NCI-H2107 treated with DMSO at 0.1 percent for 48 hours (cell line): ENCODE measurements around the gene HIRA.

Experiments
- DNase-seq: peaks from one replicate; lab custom pipeline; 2025; ENCODE audit not compliant: unreplicated experiment; lab: John Stamatoyannopoulos, UW

HIRA gene

DNA sequence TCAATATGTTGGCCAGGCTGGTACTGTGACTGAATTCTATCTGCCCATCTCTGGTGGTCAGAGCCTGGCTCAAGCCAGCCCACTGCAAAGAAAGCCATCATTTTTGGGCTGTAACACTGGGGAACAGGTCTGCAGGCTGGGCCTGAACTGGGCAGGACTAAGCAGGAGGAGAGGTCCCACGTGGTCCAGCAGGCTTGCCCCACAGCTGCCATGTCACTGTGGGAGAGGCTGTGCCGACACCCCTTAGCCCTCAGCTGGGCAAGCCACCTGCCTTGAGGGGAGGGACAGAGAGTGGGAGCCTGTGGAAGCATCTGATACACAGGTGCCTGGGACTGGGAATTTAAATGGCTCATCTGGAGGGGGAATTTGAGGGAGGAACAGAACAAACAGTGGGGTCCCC is 73.3 kb downstream of the HIRA start:
- no peak for DNase-seq

DNA sequence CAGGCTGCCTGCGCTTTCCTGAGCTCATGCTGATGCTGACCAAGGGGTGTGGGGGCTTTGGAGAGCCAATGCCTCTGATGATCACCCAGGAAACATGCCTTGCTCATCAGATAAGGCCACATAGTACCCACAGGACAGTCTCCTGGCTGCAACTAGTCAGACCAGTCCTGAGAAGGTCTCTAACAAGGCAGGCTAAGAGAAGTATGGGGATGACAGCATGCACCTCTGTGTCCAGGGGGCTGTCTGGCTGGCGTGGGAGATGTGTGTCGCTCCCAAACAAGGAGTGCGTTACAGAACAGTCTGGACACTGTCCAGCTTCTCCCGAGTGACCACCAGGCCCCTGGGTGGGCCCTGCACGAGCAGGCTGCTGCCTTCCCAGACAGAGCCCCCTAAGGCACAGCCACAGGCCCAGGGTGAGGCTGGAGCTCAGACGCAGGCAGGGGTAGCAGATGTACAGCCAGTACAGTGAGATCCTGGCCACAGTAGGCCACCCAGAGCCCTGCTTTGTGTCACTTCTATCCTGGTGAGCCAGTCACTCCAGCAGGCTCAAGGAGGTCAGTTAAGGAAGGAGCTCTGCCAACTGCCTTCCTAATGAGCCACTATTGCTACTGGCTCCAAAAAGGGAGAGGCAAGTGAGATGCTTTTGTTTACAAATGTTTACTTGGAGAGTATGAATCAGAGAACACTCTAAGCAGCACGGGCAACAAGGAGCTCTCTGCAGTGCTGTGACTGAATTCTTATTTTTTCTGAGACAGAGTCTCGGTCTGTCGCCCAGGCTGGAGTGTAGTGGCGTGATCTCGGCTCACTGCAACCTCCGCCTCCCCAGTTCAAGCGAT is 74.0 kb downstream of the HIRA start:
- no peak for DNase-seq

DNA sequence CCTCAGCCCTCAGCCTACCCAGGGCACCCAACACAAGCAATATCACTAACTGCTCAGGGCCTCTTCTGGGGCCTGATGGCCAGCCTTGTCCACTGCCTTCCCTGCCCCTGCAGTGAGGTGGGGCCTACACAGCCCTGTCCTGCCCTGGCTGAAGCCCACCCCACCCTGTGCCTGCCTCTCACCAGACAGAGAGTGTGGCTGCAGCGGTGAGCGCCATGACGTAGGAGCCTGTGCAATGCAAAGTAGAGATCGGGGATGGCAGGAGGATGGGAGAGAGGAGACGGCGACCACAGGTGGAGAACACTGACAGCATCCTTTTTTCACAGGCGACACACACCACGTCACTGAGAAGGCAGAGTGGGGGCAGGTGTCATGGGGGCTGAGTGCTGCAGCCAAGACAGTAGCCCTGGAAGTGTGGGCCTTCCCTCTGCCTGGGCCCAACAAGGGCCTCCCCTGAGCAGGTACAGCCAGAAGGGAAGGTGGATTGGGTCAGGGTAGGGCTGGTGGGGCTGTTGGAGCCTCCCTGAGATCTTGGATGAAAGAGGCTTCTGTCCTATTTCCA is 74.7 kb downstream of the HIRA start:
- no peak for DNase-seq

DNA sequence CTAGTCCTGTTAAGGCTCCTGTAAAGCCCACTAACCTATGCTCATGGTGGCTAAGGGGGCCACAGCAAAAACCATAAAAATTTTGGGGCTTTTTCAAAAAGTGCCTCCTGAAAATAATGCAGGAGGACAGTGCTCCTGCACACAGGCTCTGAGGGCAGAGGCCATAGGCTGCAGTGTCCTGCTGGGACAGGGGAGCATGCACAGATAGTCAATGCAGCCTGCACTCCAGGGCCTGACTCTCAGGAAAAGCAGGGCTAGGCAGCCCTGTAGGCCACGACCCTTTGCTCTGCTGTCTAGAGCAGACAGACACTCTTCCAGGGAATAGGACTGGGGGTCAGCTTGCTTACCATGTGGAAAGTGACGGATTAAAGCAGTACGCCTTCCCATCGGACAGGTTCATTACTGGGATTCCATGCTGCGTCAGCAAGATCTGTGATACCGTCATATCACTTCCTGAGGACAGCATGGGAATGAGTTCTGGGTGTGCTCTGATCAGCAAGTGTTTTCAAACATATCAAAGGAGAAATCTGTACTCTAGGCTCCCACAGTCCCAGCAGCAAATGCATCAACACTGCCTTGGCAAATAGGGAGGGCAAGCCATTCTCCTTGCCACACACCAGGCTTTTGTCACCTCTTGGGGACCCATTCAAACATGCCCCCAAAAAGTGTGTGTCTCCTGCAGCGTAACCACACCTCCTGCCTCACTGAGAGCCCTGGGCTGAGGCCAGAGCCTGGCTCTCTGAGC is 75.9 kb downstream of the HIRA start:
- DNase-seq: no peak

DNA sequence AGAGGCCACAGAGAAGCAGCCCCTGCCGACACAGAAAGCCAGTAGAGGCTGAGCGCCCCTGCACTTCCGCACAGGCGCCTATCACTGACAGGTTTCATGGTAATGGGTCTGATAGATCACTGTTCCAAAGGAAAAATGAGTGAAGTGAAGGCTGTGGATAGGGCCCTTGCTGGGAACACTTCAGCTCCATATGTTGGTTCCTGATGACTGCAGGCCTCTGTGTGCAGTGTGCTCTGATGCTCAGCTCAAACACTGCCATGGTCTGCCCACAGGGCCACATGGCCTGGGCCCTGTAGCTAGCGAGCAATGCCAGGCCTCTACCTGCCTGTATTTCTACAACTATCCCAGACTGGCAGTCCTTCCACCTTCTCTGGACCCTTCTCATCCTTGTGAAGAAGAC is 77.3 kb downstream of the HIRA start:
- DNase-seq: no peak

DNA sequence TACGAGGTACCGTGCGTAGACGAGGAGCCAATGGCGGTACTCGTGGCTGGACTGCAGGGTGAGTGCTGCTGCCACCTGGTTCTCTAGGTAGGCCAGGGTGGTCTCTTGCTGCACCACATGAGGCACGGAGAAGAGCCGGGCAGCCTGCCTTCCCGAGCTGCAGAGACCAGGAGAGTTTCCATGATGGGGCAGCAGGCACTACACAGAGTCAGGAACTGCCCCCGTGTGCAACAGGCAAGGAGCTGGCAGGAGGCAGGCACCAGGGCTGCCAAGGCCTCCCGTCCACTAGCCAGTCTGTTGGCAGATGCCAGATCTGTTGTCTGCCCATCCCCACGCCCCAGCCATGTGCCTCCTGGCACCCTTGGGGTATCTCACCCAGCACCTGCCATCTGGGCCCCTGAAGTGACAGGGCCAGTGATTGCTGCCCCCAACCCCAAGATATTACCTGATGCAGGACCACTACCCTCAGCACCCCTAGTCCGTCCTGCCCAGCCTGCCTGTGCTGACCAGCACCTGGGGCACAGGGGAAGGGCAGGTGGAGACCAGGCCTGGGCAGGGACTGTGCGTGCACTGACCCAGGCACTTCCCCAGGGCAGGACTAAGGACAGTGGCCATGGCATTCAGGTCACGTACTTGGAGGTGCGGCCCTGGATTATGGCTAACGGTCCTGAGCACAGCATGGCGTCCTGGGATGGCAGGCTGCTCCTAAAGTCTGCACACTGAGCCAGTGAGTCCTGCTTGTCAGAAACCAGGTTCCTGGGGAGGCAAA is 78.0 kb downstream of the HIRA start:
- DNase-seq: no peak

DNA sequence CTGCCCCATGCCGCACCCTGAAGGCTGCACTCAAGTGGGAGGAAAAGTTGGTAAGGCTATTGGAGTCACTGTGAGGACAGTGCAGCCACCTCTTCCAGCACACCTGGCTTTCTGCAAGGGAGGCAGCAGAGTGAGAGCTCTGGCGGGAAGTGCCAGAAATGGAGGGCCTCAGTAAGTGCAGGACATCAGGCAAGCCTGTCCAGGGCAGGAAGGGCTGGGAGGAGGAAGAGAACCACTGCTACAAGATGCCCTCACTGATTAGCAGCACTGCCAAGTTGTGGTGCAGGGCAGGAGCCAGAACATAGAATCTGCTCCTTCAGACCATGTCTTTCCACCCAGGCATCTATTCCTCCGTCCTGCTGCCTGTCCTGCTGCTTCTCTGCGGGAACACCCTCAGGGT is 78.8 kb downstream of the HIRA start:
- no peak for DNase-seq

DNA sequence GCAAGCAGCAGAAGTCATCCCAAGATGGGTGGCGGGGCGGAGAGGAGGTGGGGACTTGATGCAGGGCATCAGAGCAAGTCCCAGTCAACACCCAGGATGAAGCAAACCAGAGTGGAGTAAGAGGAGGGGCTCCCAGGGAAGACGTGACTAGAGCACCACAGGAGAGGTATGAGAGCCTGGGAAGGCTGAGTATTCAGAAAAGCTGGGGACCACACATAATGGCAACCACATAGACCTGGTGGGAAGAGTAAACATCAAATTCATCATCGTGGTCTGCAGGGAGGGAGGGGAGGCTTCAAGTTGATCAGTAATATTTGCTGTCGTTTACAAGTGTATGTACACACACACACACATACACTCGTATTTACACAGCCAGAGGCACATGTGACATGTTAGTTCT is 79.3 kb downstream of the HIRA start:
- no peak for DNase-seq

DNA sequence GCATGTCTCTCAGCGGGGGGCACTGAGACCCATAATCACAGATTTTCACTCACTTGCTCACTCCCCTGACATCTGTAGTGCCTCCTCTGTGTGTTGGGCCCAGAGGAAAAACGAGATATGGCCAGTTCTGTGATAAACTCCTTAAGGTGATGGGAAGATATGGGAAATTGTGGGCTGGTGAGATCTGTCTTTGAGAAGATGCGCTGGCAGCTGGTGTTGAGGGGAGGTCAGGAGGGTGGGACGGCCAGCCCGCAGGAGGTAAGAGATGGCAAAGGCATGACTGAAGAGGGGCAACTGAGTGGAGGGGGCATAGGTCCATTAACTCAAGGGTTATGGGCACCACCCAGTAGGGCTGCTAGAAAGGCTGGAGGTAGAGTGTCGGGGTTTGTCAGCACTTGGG is 79.9 kb downstream of the HIRA start:
- DNase-seq: no peak

DNA sequence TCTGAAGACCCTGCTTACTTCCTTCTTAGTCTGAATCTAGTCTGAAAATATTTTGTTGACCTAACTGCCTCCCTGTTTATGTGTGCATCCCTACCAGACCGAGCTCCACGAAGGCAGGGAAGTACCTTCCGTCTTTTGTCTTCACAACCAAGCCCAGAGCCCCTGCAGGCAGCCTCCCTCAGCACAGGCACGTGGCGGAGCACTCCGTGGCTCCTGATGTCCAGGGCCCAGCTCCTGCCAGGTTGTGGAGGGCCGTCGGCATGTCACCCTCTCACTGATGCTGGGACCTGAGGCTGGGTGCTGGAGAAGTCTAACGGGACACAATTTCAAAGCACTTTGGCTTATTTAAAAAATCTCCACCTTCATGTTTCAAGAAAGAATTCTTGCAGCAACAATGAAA is 80.6 kb downstream of the HIRA start:
- no peak for DNase-seq

DNA sequence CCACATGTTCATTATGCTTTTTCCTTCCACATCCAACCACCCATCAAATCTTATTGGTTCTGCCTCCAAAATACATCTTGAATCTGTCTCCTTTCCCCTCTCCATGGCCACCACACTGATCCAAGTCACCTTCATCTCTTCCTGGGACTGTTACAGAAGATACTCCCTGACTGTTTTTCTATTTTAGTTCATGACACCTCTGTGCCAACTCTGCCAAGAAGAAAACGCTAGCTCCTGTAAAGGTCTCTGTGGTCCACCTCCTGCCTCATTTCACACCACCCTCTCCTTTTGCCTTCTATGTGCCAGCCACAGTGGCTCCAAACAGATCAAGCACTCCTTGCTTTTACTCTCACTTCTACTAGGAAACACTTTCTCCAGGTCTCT is 81.1 kb downstream of the HIRA start:
- DNase-seq: no peak

DNA sequence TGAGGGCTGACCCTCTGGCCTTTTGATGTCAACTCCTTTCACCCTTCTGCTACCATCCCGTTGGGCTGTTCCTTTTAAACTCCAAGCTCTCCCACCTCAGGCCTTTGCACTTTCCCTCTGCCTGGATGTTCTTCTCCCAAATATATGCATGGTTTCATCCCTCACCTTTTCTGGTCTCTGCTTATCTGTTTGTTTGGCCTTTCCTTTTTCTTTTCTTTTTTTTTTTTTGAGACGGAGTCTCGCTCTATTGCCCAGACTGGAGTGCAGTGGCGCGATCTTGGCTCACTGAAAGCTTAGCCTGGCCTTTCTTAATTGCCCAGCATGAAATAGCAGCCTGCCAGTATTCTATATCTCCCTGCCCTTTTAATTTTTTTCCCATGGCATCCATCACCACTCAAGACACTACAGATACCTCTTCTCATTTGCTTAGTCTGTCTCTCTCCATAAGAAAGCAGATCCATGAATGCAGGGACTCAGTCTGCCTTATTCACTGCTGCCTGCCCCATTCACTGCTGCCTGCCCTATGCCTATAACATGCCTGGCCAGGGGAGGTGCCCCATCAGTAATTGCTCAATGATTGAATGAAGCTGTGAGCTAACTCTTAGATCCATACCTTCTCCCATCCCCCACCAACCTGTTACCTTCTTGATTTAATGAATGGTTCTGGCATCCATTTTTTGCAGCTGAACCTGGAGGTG is 81.6 kb downstream of the HIRA start:
- DNase-seq: no peak

DNA sequence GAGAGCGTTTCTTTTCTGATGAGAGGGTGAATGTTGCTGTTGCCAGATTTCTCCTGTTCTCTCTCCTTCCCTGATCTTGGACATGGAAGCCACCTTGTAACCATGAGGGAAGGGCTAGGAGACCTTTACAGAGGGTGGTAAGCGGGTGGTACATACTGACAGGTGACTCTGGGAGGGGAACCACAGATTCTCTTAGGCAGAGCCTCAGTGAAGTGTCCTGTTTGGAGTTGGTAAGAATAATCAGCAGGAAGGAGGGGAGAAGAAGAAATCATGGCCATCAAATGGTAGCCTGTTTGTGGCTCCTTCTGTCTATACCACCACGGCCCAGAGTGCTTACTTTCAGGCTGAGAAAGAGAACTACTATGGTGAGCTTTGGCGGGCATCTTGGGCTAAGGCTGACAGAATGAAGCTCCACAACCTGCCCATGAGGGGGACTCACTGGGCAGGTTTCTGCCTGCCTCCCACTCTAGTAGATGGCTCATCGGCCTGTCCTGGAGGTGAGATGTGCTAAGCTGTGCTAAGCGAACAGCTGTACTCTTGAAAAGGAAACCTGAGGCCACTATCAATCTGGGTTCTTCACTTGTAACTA is 84.8 kb downstream of the HIRA start:
- DNase-seq: no peak

DNA sequence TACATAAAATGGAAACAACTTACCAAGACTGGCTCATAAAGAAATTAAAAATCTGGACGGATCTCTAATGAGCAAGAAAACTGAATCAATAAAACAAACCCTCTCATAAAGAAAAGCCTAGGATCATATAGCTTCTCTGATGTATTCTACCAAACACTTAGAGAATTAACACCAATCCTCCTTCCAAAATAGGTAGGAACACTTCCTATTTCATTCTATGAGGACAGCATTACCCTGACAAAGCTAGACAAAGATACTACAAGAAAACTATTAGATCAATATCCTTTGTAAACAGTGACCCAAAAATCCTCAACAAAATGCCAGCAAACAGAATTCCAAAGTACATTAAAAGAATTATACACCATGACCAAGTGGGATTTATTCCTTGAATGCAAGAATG is 87.1 kb downstream of the HIRA start:
- DNase-seq: no peak

DNA sequence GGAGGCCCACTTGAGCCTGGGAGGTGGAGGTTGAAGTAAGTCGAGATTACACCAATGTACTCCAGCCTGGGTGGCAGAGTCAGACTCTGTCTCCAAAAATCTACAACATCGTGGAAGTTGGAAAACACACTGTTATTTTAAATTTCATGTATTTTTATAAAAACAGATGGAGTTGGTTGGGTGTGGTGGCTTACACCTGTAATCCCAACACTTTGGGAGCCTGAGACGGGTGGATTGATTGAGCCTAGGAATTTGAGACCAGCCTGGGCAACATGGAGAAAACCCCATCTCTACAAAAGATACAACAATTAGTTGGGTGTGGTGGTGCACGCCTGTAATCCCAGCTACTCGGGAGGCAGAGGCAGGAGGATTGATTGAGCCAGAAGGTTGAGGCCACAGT is 88.1 kb downstream of the HIRA start:
- DNase-seq: no peak

DNA sequence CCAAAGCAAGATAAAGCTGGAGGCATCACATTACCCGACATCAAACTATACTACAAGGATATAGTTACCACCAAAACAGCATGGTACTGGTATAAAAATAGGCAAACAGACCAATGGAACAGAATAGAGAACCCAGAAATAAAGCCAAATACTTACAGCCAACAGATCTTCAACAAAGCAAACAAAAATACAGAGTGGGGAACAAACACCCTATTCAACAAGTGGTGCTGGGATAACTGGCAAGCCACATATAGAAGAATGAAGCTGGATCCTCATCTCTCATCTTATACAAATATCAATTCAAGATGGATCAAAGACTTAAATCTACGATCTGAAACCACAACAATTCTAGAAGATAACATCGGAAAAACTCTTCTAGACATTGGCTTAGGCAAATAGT is 90.0 kb downstream of the HIRA start:
- DNase-seq: no peak

DNA sequence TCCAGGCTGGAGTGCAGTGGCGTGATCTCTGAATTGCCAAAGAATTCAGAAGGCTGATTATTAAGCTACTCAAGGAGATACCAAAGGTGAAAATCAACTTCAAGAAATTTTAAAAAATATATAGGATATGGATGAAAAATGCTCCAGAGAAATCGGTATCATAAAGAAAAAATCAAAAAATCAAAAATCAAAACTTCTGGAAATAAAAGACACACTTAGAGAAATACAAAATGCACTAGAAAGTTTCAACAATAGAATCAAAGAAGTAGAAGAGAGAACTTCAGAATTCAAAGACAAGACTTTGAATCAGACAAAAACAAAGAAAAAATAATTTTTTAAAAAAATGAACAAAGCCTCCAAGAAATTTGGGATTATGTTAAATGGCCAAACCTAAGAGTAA is 94.4 kb downstream of the HIRA start:
- no peak for DNase-seq

DNA sequence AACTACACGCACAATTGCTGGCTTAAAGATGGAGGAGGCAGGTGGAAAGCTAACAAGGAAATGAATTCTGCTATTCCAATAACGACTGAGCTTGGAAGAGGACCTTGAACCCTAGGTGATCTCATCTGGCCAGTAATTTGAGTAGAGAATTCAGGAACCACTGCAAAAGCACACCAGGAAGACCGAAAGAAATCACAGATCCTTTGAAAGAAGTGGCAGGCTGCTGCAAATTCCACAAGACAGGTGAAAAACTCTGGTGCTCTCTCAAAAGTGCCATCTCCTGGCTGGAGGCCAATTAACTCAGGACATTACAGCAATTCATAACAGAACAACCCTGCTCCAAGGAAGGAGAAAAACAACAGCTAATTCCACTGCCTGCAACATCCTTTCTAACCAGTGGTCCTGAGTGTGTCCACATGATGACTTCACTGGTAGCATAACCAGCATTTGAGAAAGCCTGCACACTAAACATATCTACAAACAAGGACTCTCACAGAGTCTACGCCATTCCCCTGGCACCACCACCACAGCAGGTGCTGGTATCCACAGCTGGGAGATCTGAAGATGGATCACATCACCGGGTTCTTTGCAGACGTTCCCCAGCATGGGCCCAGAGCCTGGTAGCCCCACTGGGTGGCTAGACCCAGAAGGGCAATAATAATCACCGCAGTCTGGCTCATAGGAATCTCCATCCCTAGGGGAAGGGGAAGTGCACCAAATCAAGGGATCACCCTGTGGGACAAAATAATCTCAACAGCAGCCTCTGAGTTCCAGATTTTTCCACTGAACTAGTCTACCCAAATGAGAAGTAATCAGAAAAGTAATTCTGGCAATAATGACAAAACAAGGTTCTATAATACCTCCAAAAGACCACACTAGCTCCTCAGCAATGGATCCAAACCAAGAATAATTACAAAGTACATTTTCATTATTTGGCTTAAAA is 95.1 kb downstream of the HIRA start:
- DNase-seq: no peak

DNA sequence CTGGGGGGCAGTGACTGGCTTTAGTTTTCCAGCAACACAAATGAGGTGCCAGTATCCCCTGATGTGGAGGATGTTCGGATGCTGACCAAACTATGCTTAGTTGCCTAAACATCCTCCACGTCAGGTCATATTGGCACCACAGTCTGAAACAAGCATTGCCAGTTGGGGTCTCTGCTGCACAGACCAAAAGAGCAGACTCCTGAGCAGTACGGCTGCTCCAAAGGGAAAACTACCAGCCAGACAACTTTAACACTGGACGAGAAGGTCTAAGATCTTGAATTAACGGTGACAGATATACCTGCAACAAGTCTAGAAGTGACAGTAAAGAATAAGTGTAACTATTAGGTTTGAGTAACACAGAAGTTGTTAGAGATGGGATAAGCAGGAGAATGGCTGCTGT is 99.6 kb downstream of the HIRA start:
- DNase-seq: no peak

DNA sequence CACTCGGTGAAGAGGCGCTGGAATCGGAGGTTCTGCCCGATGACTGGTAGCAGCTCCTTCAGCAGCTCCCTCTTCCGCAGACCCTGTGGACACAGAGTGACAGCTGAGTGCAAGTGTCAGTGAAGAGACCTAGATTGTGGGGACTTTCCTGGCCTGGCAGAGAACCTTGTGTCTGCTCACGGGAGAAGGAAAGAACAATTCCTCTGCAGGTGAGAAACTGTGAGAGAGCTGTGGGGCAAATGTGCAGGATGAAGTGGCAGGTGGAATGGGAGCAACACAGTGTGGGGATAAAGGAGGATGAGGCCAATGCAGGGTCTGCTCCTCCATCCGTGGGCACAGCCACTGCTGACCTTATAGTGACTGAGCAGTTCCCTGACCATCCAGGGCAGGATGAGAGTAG is 100.1 kb downstream of the HIRA start:
- no peak for DNase-seq
